Loucy (cell line): ENCODE measurements around the gene GIGYF1.
A peak's percentile ranks its signal among the peaks of the same experiment; 100 is the strongest.

Experiments used
- H2AFZ ChIP-seq: fragments of 200-600 bp; sonication (generic); 2 replicates; pipeline ENCODE4 v1.6.0; 2016; ENCODE audit warnings: antibody characterized with exemption, mild to moderate bottlenecking, low read length, moderate library complexity
- H3F3A ChIP-seq: fragments of 200-600 bp; 2 replicates; pipeline ENCODE4 v1.6.0; 2016; ENCODE audit warnings: antibody characterized with exemption, low read depth, mild to moderate bottlenecking
- H3K27me3 ChIP-seq: fragments of 200-600 bp; sonication (generic); 2 replicates; pipeline ENCODE4 v1.6.1; 2014; ENCODE audit warnings: low read length, mild to moderate bottlenecking; ENCODE audit not compliant: insufficient read depth, poor library complexity, severe bottlenecking
- H3K36me3 ChIP-seq: fragments of 200-600 bp; sonication (generic); 2 replicates; pipeline ENCODE4 v1.6.1; 2016; ENCODE audit warnings: low read length; ENCODE audit not compliant: insufficient read depth
- H3K4me1 ChIP-seq: fragments of 200-600 bp; sonication (generic); 2 replicates; pipeline ENCODE4 v1.5.1; 2014; ENCODE audit warnings: low read length, mild to moderate bottlenecking; ENCODE audit not compliant: insufficient read depth, poor library complexity, severe bottlenecking
- H3K4me2 ChIP-seq: fragments of 200-600 bp; sonication (generic); 2 replicates; pipeline ENCODE4 v1.6.0; 2014; ENCODE audit warnings: antibody characterized with exemption, low read length, low read depth, mild to moderate bottlenecking; ENCODE audit not compliant: poor library complexity, severe bottlenecking
- H3K4me3 ChIP-seq: fragments of 200-600 bp; sonication (generic); 2 replicates; pipeline ENCODE4 v1.5.1; 2014; ENCODE audit warnings: low read length, mild to moderate bottlenecking, mixed read lengths; ENCODE audit not compliant: poor library complexity, severe bottlenecking
- H3K79me2 ChIP-seq: fragments of 200-600 bp; sonication (generic); 2 replicates; pipeline ENCODE4 v1.6.1; 2014; ENCODE audit warnings: low read length; ENCODE audit not compliant: insufficient read depth
- H3K9ac ChIP-seq: fragments of 200-600 bp; sonication (generic); 2 replicates; pipeline ENCODE4 v1.6.0; 2014; ENCODE audit warnings: mild to moderate bottlenecking, low read depth, low read length, moderate library complexity; ENCODE audit not compliant: poor library complexity, severe bottlenecking
- H3K9me2 ChIP-seq: fragments of 200-600 bp; sonication (generic); replicated peaks from 2 replicates; pipeline ENCODE4 v1.6.1; 2016; ENCODE audit warnings: low read depth, low read length, mixed read lengths
- H3K9me3 ChIP-seq: fragments of 200-600 bp; sonication (generic); 2 replicates; pipeline ENCODE4 v1.6.1; 2014; ENCODE audit warnings: mild to moderate bottlenecking, antibody characterized with exemption, low read length, low read depth; ENCODE audit not compliant: insufficient read depth
- H4K20me1 ChIP-seq: fragments of 200-600 bp; sonication (generic); 2 replicates; pipeline ENCODE4 v1.6.0; 2014; ENCODE audit warnings: antibody characterized with exemption, low read length, mild to moderate bottlenecking; ENCODE audit not compliant: insufficient read depth, poor library complexity, severe bottlenecking
- CTCF ChIP-seq: fragments of 200-600 bp; sonication (generic); conservative IDR thresholded peaks from 2 replicates; pipeline ENCODE4 v1.5.1; 2014; ENCODE audit warnings: mild to moderate bottlenecking, antibody characterized with exemption, low read length
- EZH2phosphoT487 ChIP-seq: fragments of 200-600 bp; IDR thresholded peaks from 2 replicates; pipeline ENCODE4 v1.6.1; 2018; ENCODE audit warnings: antibody characterized with exemption, mild to moderate bottlenecking, moderate library complexity, borderline replicate concordance

Gene GIGYF1

GRCh38 chr7:100678291-100678984 lies 15.6 kb downstream of the GIGYF1 start:
- no peak overlapping the region for H3K9ac ChIP-seq
- no peak overlapping the region for H3K4me2 ChIP-seq
- TF ChIP-seq CTCF (no peak), EZH2phosphoT487 (no peak)
- H3K4me3 ChIP-seq, result no peak overlapping the region
- no peak overlapping the region for H2AFZ ChIP-seq
- peaks cover 58% of the 10 kb centered on the region for H4K20me1 ChIP-seq
- H3K4me1 ChIP-seq, result peaks cover 7% of the 10 kb centered on the region
- no peaks in the 10 kb centered on the region for H3K27me3 ChIP-seq
- H3K36me3 ChIP-seq, result peaks cover 68% of the 10 kb centered on the region; the same call in 1 of the 2 replicates
- H3K9me2 ChIP-seq, result no peaks in the 10 kb centered on the region
- H3K79me2 ChIP-seq, result peaks cover 38% of the 10 kb centered on the region
- H3K9me3 ChIP-seq, result no peaks in the 10 kb centered on the region
- no peaks in the 10 kb centered on the region; the same call in 1 of the 2 replicates for H3F3A ChIP-seq

DNA sequence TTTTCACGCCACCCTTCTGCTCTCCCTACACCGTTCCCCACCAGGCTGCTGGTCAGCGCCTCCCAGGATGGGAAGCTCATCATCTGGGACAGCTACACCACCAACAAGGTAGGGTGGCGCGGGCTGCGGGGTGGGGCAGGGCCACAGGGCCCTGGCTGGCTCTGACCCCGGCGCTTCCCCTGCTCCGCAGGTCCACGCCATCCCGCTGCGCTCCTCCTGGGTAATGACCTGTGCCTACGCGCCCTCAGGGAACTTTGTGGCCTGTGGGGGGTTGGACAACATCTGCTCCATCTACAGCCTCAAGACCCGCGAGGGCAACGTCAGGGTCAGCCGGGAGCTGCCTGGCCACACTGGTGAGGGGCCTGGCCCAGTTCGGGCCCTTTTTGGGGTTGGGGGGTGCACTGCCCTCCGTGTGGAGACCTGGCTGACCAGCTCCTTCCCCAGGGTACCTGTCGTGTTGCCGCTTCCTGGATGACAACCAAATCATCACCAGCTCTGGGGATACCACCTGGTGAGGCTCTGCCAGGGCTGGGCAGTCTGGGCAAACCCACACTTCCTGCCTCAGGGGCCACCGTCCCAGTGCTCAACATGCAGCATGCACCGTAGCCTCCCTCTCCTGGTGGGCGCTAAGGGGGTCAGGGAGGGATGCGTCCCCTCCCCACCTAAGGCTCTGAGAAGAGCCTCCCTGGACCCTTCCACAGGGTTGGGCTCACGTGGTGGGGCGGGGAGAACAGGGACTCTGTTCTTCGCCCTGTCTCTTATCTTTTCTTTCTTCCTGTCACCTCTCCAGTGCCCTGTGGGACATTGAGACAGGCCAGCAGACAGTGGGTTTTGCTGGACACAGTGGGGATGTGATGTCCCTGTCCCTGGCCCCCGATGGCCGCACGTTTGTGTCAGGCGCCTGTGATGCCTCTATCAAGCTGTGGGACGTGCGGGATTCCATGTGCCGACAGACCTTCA lies 16.5 kb downstream of the GIGYF1 start:
- Histone ChIP-seq H3F3A (no peaks in the 10 kb centered on the region; the same call in 1 of the 2 replicates), H3K27me3 (no peaks in the 10 kb centered on the region), H4K20me1 (peaks cover 58% of the 10 kb centered on the region), H3K36me3 (peaks cover 59% of the 10 kb centered on the region; the same call in 1 of the 2 replicates), H3K79me2 (peaks cover 38% of the 10 kb centered on the region), H3K9me3 (no peaks in the 10 kb centered on the region), H3K4me1 (peaks cover 7% of the 10 kb centered on the region), H3K4me3 (no peak overlapping the region), H3K4me2 (no peak overlapping the region), H3K9ac (no peak overlapping the region), H3K9me2 (no peaks in the 10 kb centered on the region), H2AFZ (no peak overlapping the region)
- no peak for TF ChIP-seq CTCF
- no peak for TF ChIP-seq EZH2phosphoT487

DNA sequence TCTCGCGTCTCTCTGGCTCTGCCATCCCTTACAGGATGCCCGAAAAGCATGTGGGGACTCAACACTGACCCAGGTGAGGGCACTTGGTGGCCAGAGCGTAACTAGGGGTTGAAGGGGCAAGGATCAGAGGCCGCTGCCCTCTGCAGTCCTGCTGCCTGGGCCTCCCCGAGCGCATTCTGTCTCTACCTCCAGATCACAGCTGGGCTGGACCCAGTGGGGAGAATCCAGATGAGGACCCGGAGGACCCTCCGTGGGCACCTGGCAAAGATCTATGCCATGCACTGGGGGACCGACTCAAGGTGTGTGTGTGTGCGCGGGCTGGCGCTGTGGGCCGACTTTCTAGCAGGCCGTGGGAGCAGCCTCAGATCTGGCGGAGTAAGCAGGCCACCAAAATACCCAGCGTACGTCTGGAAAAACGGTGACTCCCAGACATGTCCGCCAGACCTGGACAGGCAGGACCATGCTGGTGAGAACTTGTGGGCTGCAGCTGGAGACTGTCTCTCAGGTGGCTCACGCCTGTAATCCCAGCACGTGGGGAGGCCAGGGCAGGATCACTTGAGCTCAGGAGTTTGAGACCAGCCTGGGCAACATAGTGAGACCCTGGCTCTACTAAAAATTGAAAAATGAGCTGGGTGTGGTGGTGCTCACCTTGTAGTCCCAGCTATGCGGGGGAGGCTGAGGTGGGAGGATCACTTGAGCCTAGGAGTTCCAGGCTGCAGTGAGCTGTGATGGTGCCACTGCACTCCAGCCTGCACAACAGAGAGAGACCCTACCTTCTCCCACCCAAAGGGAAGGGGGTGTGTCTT lies 17.3 kb downstream of the GIGYF1 start:
- H3K9ac ChIP-seq, result peak overlapping the region; percentile 93
- H3K9me2 ChIP-seq, result no peaks in the 10 kb centered on the region
- peak overlapping the region; percentile 97 for H3K4me2 ChIP-seq
- no peaks in the 10 kb centered on the region for H3K27me3 ChIP-seq
- H3K79me2 ChIP-seq, result peaks cover 38% of the 10 kb centered on the region
- H3K4me1 ChIP-seq, result peaks cover 7% of the 10 kb centered on the region
- H2AFZ ChIP-seq, result no peak overlapping the region
- H4K20me1 ChIP-seq, result peaks cover 58% of the 10 kb centered on the region
- H3K4me3 ChIP-seq, result peak overlapping the region; percentile 95
- TF ChIP-seq EZH2phosphoT487 (no peak), CTCF (no peak)
- peaks cover 52% of the 10 kb centered on the region; the same call in 1 of the 2 replicates for H3K36me3 ChIP-seq
- H3K9me3 ChIP-seq, result no peaks in the 10 kb centered on the region
- no peaks in the 10 kb centered on the region; the same call in 1 of the 2 replicates for H3F3A ChIP-seq
